ENCODE results near the gene RPS6KA5. TPM values are rescaled to one million over a fixed set of nuclear protein-coding genes. Genes with fewer than 3 reads are reported as not detected.

Gene RPS6KA5
- total RNA-seq, 1 donor from 2014 or later = 0.65 TPM

- H3K27me3 Mint-ChIP-seq (ENCODE audit: low read depth) = peaks cover 2% of the 10 kb centered on the region
- no peak overlapping the region for H3K27ac Mint-ChIP-seq (ENCODE audit: unreplicated experiment)
- no peak for TF ChIP-seq CTCF (IDR thresholded peaks at IDR 0.05)
- DNase-seq (ENCODE audit: low spot score) = no peak
- no peaks in the 10 kb centered on the region for H3K4me1 Mint-ChIP-seq (ENCODE audit: low read depth)
- no peak overlapping the region for H3K4me3 Mint-ChIP-seq (ENCODE audit: unreplicated experiment)
- H3K36me3 Mint-ChIP-seq (ENCODE audit: low read depth) = peaks cover 1% of the 10 kb centered on the region
- H3K9me3 Mint-ChIP-seq (ENCODE audit: low read depth) = peaks cover 6% of the 10 kb centered on the region
These were observed 6.7 kb upstream of the RPS6KA5 start for GRCh38 chr14:91067186-91067585.

GRCh38 chr14:91065266-91065665, 4.8 kb upstream of the RPS6KA5 start:
- Mint-ChIP-seq H3K27ac (ENCODE audit: unreplicated experiment) (no peak overlapping the region), H3K9me3 (ENCODE audit: low read depth) (peaks cover under 1% of the 10 kb centered on the region), H3K27me3 (ENCODE audit: low read depth) (peaks cover 2% of the 10 kb centered on the region), H3K4me3 (ENCODE audit: unreplicated experiment) (no peak overlapping the region), H3K36me3 (ENCODE audit: low read depth) (no peaks in the 10 kb centered on the region), H3K4me1 (ENCODE audit: low read depth) (no peaks in the 10 kb centered on the region)
- no peak for TF ChIP-seq CTCF (IDR thresholded peaks at IDR 0.05)
- DNase-seq (ENCODE audit: low spot score) = no peak

GRCh38 chr14:91063119-91063518, 2.7 kb upstream of the RPS6KA5 start:
- peaks cover 5% of the 10 kb centered on the region for H3K27me3 Mint-ChIP-seq (ENCODE audit: low read depth)
- no peaks in the 10 kb centered on the region for H3K36me3 Mint-ChIP-seq (ENCODE audit: low read depth)
- no peaks in the 10 kb centered on the region for H3K9me3 Mint-ChIP-seq (ENCODE audit: low read depth)
- no peak for DNase-seq (ENCODE audit: low spot score)
- H3K27ac Mint-ChIP-seq (ENCODE audit: unreplicated experiment) = no peak overlapping the region
- H3K4me3 Mint-ChIP-seq (ENCODE audit: unreplicated experiment) = no peak overlapping the region
- peaks cover 4% of the 10 kb centered on the region for H3K4me1 Mint-ChIP-seq (ENCODE audit: low read depth)
- TF ChIP-seq CTCF (IDR thresholded peaks at IDR 0.05) = no peak

GRCh38 chr14:91062600-91062999, 2.2 kb upstream of the RPS6KA5 start:
- Mint-ChIP-seq H3K27me3 (ENCODE audit: low read depth) (peaks cover 5% of the 10 kb centered on the region), H3K4me1 (ENCODE audit: low read depth) (peaks cover 4% of the 10 kb centered on the region), H3K36me3 (ENCODE audit: low read depth) (no peaks in the 10 kb centered on the region), H3K9me3 (ENCODE audit: low read depth) (no peaks in the 10 kb centered on the region), H3K27ac (ENCODE audit: unreplicated experiment) (no peak overlapping the region), H3K4me3 (ENCODE audit: unreplicated experiment) (no peak overlapping the region)
- no peak for DNase-seq (ENCODE audit: low spot score)
- no peak for TF ChIP-seq CTCF (IDR thresholded peaks at IDR 0.05)

GRCh38 chr14:91061056-91061887, 831 bp upstream of the RPS6KA5 start:
- H3K36me3 Mint-ChIP-seq (ENCODE audit: low read depth) = no peaks in the 10 kb centered on the region
- no peak overlapping the region for H3K27ac Mint-ChIP-seq (ENCODE audit: unreplicated experiment)
- peaks cover 5% of the 10 kb centered on the region for H3K27me3 Mint-ChIP-seq (ENCODE audit: low read depth)
- peaks cover 4% of the 10 kb centered on the region for H3K4me1 Mint-ChIP-seq (ENCODE audit: low read depth)
- TF ChIP-seq CTCF (IDR thresholded peaks at IDR 0.05) = no peak
- no peaks in the 10 kb centered on the region for H3K9me3 Mint-ChIP-seq (ENCODE audit: low read depth)
- no peak for DNase-seq (ENCODE audit: low spot score)
- H3K4me3 Mint-ChIP-seq (ENCODE audit: unreplicated experiment) = no peak overlapping the region

Data from chondrocyte (in vitro differentiated cells).